Mesothelial cell of epicardium (in vitro differentiated cells): ENCODE data around the gene POLRMT. TPM values are rescaled to one million over a fixed set of nuclear protein-coding genes. Genes with fewer than 3 reads are reported as not detected.
A peak's percentile ranks its signal among the peaks of the same experiment; 100 is the strongest.
"Not testable (repeated sequence)": the region's sequence is repeated elsewhere in the genome, so short reads cannot be mapped to it uniquely, and the experiment has no call there.

Source experiments
- DNase-seq, 2 experiments: peaks; one replicate each; pipeline ENCODE4 v3.0.0; 2021; ENCODE audit warnings: low spot score in 2 of 2; ENCODE audit not compliant: unreplicated experiment in 2 of 2
- H3K27ac Mint-ChIP-seq: 2 replicates; pipeline ENCODE4 v1.8.0; 2021; ENCODE audit warnings: mixed read lengths
- H3K27me3 Mint-ChIP-seq: 2 replicates; pipeline ENCODE4 v1.8.0; 2021; ENCODE audit warnings: low read depth, mixed read lengths
- H3K36me3 Mint-ChIP-seq: 2 replicates; pipeline ENCODE4 v1.8.0; 2021; ENCODE audit warnings: mixed read lengths
- H3K4me1 Mint-ChIP-seq: 2 replicates; pipeline ENCODE4 v1.8.0; 2021; ENCODE audit warnings: mixed read lengths
- H3K4me3 Mint-ChIP-seq: 2 replicates; pipeline ENCODE4 v1.8.0; 2021; ENCODE audit warnings: mild to moderate bottlenecking, moderate library complexity, mixed read lengths
- H3K9me3 Mint-ChIP-seq: 2 replicates; pipeline ENCODE4 v1.8.0; 2021; ENCODE audit warnings: mixed read lengths
- CTCF ChIP-seq: fragments of 200-600 bp; sonication (generic); IDR thresholded peaks from one replicate; pipeline ENCODE4 v1.5.0; 2021; ENCODE audit warnings: antibody characterized with exemption; ENCODE audit not compliant: unreplicated experiment
- total RNA-seq: library from RNA; stranded (reverse); gene quantifications from 3 replicates; pipeline ENCODE4 v1.2.1, GENCODE V29; 2021

POLRMT gene
- total RNA-seq, 1 donor from 2014 or later = 56.4 TPM

GRCh38 chr19:588093-588740 lies 45.1 kb downstream of the POLRMT start:
- TF ChIP-seq CTCF = no peak
- DNase-seq = peak; percentile 49 to 69
- peaks cover 54% of the 10 kb centered on the region for H3K27me3 Mint-ChIP-seq
- H3K4me3 Mint-ChIP-seq = no peak overlapping the region
- H3K36me3 Mint-ChIP-seq = no peaks in the 10 kb centered on the region
- no peaks in the 10 kb centered on the region for H3K9me3 Mint-ChIP-seq
- no peak overlapping the region for H3K27ac Mint-ChIP-seq
- H3K4me1 Mint-ChIP-seq = peaks cover 6% of the 10 kb centered on the region

GRCh38 chr19:585551-586110 lies 47.7 kb downstream of the POLRMT start:
- Mint-ChIP-seq H3K36me3 (no peaks in the 10 kb centered on the region), H3K27ac (no peak overlapping the region), H3K27me3 (peaks cover 31% of the 10 kb centered on the region), H3K4me1 (peaks cover 4% of the 10 kb centered on the region), H3K4me3 (no peak overlapping the region), H3K9me3 (no peaks in the 10 kb centered on the region)
- TF ChIP-seq CTCF = no peak
- DNase-seq = no peak

GRCh38 chr19:585146-585545 lies 48.2 kb downstream of the POLRMT start:
- not testable (repeated sequence) for H3K9me3 Mint-ChIP-seq, H3K4me3 Mint-ChIP-seq, H3K36me3 Mint-ChIP-seq, H3K27ac Mint-ChIP-seq, H3K4me1 Mint-ChIP-seq, DNase-seq
- peaks cover 29% of the 10 kb centered on the region for H3K27me3 Mint-ChIP-seq

GRCh38 chr19:584240-585001 lies 48.9 kb downstream of the POLRMT start:
- peak; percentile 63 to 80 for DNase-seq
- peaks cover 29% of the 10 kb centered on the region for H3K27me3 Mint-ChIP-seq
- H3K4me1 Mint-ChIP-seq = peaks cover 4% of the 10 kb centered on the region
- H3K36me3 Mint-ChIP-seq = no peaks in the 10 kb centered on the region
- no peaks in the 10 kb centered on the region for H3K9me3 Mint-ChIP-seq
- H3K27ac Mint-ChIP-seq = no peak overlapping the region
- no peak overlapping the region for H3K4me3 Mint-ChIP-seq
- TF ChIP-seq CTCF = peak; percentile 85

- DNase-seq = no peak
- H3K4me1 Mint-ChIP-seq = peaks cover 1% of the 10 kb centered on the region
- no peak overlapping the region for H3K4me3 Mint-ChIP-seq
- TF ChIP-seq CTCF = no peak
- peaks cover 25% of the 10 kb centered on the region for H3K27me3 Mint-ChIP-seq
- no peaks in the 10 kb centered on the region for H3K9me3 Mint-ChIP-seq
- no peaks in the 10 kb centered on the region for H3K36me3 Mint-ChIP-seq
- H3K27ac Mint-ChIP-seq = no peak overlapping the region
Observed at GRCh38 chr19:583968-584239, 49.4 kb downstream of the POLRMT start.
